Tibial nerve (tissue), 4 donors: ENCODE measurements around the gene WDR70.

Source experiments
- EP300 ChIP-seq, 2 donors: sonication (generic); formaldehyde crosslinking; IDR thresholded peaks; one replicate each; pipeline ENCODE4 v1.6.1; 2017; ENCODE audit warnings: antibody characterized with exemption in 2 of 2, mild to moderate bottlenecking in 1 of 2
- POLR2A ChIP-seq, 2 donors: fragments of 450-650 bp; IDR thresholded peaks; one replicate each; pipeline ENCODE4 v1.6.1; 2017; ENCODE audit warnings: antibody characterized with exemption in 2 of 2, mild to moderate bottlenecking in 2 of 2, moderate library complexity in 2 of 2
- TF ChIP-seq, protein P1 (sequence below), 5 experiments: fragments of 200-600 bp in 3 of 5; fragments of 450-650 bp in 2 of 5; sonication (generic) in 3 of 5; IDR thresholded peaks; one replicate each; pipeline ENCODE4 v1.5.1; 2016 to 2019; ENCODE audit warnings: antibody characterized with exemption in 5 of 5, mild to moderate bottlenecking in 3 of 5, moderate library complexity in 2 of 5

DNA sequence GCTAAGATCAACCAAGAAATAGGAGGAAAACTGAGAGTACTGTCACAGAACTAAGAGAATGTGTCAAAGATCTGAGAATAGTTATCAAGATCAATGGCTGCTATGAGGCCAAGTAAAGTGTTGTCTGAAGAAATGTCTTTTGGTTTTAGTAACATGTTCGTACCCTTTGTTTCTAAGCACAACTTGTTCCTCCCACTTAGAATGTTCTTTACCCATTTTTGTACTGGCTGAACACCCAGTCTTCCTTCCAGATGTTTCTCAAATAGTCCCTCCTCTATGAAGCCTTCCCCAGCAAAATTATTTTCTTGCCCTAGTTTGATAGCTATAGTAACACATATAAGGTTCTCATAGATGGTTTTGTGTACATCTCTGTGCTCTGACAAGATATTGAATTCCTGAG is 191.5 kb downstream of the WDR70 start:
- TF ChIP-seq, protein P1, sequence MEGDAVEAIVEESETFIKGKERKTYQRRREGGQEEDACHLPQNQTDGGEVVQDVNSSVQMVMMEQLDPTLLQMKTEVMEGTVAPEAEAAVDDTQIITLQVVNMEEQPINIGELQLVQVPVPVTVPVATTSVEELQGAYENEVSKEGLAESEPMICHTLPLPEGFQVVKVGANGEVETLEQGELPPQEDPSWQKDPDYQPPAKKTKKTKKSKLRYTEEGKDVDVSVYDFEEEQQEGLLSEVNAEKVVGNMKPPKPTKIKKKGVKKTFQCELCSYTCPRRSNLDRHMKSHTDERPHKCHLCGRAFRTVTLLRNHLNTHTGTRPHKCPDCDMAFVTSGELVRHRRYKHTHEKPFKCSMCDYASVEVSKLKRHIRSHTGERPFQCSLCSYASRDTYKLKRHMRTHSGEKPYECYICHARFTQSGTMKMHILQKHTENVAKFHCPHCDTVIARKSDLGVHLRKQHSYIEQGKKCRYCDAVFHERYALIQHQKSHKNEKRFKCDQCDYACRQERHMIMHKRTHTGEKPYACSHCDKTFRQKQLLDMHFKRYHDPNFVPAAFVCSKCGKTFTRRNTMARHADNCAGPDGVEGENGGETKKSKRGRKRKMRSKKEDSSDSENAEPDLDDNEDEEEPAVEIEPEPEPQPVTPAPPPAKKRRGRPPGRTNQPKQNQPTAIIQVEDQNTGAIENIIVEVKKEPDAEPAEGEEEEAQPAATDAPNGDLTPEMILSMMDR (IDR thresholded peaks at IDR 0.05): no peak
- TF ChIP-seq POLR2A (IDR thresholded peaks at IDR 0.05) (no peak), EP300 (IDR thresholded peaks at IDR 0.05) (no peak)
